ENCODE measurements around the gene CCR1. TPM values are rescaled to one million over a fixed set of nuclear protein-coding genes. Genes with fewer than 3 reads are reported as not detected.

The CCR1 gene
- total RNA-seq, 1 donor, result under 0.01 TPM

DNA sequence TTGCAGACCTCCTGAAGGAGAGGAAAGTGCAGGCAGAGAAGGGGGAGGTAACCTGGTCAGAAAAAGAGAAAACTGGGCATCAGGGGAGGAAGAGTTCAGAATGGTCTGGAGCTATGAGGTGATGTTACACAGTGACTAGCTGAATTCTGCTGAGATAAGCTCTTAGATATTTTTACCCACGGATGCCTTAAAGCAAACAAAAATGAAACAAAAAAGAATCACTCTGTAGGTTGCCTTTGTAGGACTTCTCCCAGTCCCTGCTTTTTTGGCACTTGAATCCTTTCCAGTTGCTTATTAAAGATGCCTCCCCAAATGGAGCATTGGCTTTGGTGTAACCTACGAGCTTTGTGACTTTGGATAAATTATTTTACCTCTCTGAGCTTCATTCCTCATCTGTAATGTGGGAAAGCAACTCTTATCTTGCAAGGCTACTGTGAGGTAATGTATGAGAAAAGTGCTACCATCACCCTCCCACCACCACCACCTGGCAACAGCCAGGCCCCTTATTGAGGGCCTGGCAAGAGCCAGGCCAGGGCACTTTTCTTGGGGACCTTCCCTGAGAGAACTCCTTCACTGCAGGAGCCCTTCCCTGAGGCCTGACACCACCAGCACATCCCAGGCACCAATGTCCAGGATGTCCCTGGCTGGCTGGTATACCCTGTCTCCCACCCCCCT is 2.7 kb downstream of the CCR1 start:
- H3K4me3 ChIP-seq (ENCODE audit: low read depth, low read length), result no peak overlapping the region
- no peak for DNase-seq (ENCODE audit: low read depth)
- TF ChIP-seq, protein P1, sequence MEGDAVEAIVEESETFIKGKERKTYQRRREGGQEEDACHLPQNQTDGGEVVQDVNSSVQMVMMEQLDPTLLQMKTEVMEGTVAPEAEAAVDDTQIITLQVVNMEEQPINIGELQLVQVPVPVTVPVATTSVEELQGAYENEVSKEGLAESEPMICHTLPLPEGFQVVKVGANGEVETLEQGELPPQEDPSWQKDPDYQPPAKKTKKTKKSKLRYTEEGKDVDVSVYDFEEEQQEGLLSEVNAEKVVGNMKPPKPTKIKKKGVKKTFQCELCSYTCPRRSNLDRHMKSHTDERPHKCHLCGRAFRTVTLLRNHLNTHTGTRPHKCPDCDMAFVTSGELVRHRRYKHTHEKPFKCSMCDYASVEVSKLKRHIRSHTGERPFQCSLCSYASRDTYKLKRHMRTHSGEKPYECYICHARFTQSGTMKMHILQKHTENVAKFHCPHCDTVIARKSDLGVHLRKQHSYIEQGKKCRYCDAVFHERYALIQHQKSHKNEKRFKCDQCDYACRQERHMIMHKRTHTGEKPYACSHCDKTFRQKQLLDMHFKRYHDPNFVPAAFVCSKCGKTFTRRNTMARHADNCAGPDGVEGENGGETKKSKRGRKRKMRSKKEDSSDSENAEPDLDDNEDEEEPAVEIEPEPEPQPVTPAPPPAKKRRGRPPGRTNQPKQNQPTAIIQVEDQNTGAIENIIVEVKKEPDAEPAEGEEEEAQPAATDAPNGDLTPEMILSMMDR (IDR thresholded peaks at IDR 0.05; ENCODE audit: insufficient read depth, low read depth, low read length), result no peak

DNA sequence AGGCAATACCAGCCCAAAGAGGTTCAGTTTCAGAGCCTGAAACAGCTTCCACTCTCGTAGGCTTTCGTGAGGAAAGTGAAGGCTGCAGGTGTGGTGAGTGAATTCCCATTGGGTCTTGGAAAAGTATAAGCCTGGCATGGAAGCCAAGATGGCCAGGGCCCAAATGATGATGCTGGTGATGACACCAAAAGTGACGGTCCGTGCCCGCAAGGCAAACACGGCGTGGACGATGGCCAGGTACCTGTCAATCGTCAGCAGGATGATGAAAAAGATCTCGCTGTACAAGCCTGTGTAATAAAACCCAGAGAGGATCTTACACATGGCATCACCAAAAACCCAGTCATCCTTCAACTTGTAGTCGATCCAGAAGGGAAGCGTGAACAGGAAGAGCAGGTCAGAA is 4.4 kb downstream of the CCR1 start:
- no peak overlapping the region for H3K4me3 ChIP-seq (ENCODE audit: low read depth, low read length)
- TF ChIP-seq, protein P1 (IDR thresholded peaks at IDR 0.05; ENCODE audit: insufficient read depth, low read depth, low read length), result no peak
- DNase-seq (ENCODE audit: low read depth), result no peak

DNA sequence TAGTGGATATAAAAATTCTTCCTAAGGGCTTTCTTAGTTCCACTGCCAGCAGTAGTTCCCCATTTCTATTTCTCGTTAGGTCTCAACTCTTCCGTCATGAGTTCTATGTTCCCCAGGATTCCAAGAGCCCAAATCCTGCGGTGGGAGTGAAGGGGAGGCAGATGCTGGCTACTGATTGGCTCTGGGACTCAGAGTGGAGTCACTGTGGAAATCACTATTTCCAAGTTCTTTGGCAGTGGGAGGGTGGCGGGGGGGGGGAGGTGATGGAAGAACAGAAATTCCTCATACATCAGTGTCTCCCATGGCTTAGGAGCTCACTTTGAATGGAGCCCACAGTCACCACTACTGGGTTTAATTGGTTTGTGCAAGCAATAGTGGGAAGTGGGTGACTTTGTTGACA is 5.6 kb downstream of the CCR1 start:
- TF ChIP-seq, protein P1 (IDR thresholded peaks at IDR 0.05; ENCODE audit: insufficient read depth, low read depth, low read length), result no peak
- H3K4me3 ChIP-seq (ENCODE audit: low read depth, low read length), result no peak overlapping the region
- no peak for DNase-seq (ENCODE audit: low read depth)

DNA sequence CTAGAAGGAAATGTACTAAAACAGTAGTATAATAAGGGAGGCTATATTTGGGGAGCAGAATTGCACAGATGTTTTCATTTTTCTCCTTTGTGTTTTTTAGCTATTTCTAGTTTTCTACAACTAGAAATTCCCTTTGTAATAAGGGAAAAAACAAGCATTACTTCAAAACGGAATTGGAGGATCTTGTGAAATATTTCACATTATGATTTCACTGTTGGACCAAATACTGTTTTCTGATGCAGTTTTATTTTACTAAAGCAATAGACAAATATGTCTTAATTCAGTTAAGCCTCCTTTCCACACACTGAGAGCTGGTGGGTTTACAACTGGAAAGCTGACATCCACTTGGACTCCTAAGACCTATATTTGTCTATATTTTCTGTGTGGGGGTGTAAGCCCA is 7.3 kb downstream of the CCR1 start:
- TF ChIP-seq, protein P1 (IDR thresholded peaks at IDR 0.05; ENCODE audit: insufficient read depth, low read depth, low read length), result no peak
- no peak overlapping the region for H3K4me3 ChIP-seq (ENCODE audit: low read depth, low read length)
- DNase-seq (ENCODE audit: low read depth), result no peak

DNA sequence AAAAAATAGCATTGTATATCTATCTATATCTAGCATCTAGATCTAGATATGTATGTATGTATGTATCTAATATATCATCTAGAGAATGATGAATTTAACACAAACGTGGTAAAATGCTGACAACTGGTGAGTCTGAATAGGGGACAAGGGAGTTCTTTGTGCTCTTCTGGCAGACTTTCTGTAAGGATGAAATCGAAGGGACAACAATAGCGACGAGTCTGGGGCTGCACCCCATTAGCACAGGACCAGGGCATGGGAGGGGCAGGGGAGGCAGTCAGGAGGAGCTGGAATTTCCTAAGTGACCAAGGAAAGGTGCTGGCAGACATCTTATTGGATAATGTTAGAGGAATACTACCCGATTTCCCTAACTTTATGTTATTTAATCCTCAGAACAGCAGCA is 7.9 kb downstream of the CCR1 start:
- TF ChIP-seq, protein P1 (IDR thresholded peaks at IDR 0.05; ENCODE audit: insufficient read depth, low read depth, low read length), result no peak
- H3K4me3 ChIP-seq (ENCODE audit: low read depth, low read length), result no peak overlapping the region
- no peak for DNase-seq (ENCODE audit: low read depth)

DNA sequence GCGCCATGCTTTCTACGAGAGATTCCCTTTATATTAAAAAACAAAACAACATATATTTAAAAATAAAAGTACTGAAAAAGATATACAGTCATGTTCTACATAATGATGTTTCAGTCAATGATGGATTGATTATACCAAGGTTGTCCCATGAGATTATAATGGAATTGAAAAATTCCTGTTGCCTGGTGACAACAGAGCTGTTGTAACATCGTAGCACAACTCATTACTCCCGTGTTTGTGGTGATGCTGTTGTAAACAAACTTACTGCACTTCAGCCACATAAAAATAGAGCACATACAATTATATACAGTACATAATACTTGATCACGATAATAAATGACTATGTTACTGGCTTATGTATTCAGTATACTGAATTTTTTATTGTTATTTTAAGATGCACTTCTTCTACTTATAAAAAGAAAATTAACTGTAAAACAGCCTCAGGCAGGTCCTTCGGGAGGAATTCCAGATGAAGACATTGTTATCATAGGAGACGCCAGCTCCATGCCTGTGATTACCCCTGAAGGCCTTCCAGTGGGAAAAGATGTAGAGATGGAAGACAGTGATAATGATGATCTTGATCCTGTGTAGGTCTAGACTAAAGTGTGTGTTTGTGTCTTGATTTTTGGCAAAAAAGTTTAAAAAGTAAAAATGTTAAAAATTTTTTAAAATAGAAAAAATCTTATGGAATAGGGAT is 11.7 kb downstream of the CCR1 start:
- DNase-seq (ENCODE audit: low read depth), result peak; percentile 42
- TF ChIP-seq, protein P1 (IDR thresholded peaks at IDR 0.05; ENCODE audit: insufficient read depth, low read depth, low read length), result no peak

More for the DNA sequence above, 11.7 kb downstream of the CCR1 start:
- no peak overlapping the region for H3K4me3 ChIP-seq (ENCODE audit: low read depth, low read length)
